Embryonic facial prominence (tissue), 1 donor: Measurements from ENCODE around the gene NRXN3.
"Not testable (repeated sequence)": the region's sequence is repeated elsewhere in the genome, so short reads cannot be mapped to it uniquely, and the experiment has no call there.

Experiments used
- DNase-seq: peaks from one replicate; pipeline ENCODE4 v3.0.0-alpha.2; 2016; ENCODE audit errors: extremely low spot score

Gene NRXN3

GRCh38 chr14:79057333-79057732 lies 887.2 kb downstream of the NRXN3 start:
- DNase-seq, result no peak

DNA sequence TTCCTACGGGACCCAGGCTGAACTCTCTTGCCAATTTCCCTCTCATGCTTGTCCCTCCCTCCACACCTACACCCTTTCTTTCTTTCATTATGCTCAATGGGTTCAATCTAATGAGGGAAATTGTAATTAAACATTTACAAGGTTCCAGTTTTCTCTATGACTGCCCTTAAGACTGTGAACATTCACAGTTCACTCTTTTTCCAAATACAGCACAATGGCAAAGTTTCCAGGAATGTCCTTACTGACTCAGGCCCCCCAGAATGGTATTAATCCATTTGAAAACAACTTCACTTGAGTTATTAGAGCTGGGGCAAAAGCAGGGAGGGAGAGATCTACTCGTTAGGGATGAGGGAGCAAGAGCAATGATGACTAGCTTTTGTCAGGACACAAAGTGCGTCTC lies 892.1 kb downstream of the NRXN3 start:
- no peak for DNase-seq

DNA sequence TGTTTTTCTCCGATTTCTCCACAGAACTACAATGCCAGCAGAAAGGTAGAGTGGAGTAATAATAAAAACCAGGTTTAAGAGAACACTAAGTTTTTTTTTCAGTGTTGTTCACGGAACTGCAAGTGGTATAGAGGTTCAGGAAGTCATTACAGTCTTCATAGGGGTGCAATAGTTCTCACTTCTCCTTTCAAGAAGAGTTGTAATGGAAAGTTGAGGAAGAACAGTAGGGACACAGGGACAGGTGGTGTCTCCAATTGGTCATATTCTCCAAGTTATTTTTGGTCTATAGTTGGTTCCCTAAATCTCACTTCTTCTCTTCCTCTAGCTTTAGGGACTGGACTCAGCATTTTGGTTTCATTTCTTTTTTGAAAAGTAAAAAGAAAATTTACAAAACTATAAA lies 894.0 kb downstream of the NRXN3 start:
- no peak for DNase-seq

DNA sequence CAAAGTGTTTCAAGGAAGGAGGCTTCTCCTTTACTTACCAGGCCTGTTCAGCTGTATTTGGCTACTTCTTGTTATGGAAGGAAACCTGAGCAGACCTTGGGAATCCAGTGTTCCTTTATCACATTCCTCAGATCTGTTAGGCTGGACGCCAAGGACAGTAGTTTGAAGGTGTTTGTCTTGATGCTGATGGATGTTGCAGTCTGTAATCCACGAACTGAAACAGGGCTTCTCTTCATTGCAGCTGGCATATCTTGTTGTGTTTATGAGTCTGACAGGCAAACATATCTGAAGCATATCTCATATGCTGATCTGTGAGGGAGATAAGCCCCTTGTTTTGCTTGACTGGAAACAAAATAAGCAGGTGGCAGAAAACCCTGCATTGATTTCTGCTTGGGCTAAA lies 904.3 kb downstream of the NRXN3 start:
- no peak for DNase-seq

DNA sequence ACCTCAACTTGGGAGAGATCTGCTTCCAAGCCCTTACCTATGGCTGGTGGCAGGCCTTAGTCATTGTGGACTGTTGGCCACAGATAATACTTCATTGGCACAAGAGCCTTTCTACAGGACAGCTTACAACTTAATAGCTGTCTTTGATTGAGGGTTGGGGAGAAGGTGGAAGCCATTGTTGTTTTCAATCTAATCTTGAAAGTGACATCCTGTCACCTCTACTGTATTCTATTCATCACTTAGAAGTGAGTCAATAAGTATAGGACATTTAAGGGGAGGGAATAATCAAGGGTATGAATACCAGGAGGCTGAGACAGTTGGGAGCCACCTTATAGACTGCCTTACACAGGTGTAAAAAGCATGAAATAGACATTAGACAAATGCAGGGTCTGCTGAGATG lies 906.3 kb downstream of the NRXN3 start:
- no peak for DNase-seq

- DNase-seq, result no peak
Observed at GRCh38 chr14:79077096-79077495, 906.9 kb downstream of the NRXN3 start.

DNA sequence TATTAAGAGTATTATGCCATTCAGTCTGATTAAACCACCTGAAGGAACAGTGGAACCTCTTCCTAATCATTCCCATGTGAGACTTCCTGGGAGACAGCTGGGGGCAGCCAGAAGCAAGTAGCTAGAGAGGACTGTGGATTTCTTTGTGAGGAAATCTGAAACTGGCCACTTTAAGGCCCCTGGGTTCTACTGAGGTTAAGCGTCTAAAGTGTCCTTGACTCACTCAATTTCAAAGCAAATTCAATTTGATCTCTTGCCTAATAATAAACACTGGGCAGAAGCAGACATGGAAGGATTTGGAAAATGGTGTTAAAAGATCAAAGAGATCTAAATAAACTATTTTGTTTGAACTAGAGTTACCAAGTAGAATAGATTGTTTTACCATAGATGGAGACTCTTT lies 909.9 kb downstream of the NRXN3 start:
- DNase-seq, result no peak

GRCh38 chr14:79082883-79083282 lies 912.7 kb downstream of the NRXN3 start:
- DNase-seq, result no peak

DNA sequence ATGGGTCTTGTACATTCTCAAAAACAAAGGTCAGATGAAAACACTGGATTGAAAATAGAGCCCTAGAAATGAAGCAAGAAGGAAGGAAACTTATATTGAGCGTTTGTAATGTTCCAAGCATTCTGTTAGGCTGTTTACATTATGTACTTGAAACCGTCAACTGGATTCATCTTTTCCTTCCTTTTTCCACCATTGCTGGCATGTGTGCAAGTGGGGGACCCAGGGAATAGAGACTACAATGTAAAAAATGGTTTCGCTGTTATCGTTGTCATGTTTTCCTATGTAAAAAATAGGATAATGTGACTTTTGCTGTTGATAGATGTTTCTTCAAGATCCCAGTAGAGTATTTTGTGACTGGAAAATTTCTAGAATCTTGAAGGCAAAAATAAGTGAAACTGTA lies 913.2 kb downstream of the NRXN3 start:
- no peak for DNase-seq

DNA sequence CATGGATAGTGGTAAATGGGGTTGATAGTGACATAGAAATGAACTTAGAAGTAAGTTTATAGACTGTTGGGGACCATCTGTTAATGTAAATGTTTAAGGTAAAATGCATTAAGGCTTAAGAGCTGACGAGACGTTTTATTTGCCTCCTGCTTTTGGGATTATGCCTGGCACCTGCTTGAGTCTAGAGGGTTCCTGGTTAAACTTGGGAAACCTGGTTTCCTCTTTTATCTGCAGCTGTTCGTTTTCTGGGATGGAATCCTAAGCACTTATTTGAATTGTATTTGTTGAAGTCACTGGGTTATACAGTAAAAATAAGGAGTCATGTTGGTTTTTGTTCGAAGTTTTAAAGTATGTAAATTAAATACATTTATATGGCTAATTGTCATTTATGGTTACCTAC lies 914.7 kb downstream of the NRXN3 start:
- DNase-seq, result no peak

DNA sequence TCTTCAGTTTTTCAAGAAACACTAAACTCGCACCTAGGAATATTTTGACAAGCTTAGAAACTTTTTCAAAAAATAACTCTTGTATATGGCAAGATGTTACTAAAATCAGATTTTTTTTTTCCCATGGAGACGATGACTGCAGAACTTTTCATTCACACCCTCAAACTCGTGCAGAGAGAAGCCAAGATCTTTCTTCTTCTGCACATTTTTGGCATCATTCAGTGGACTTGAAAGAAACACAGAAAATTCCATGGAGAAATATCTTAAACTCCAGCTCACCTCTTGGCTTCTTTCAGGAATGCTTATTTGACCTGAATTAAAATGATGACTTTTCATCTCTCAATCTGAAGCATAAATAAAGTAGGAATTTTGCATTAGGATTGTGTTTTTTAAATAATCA lies 919.4 kb downstream of the NRXN3 start:
- DNase-seq, result no peak

DNA sequence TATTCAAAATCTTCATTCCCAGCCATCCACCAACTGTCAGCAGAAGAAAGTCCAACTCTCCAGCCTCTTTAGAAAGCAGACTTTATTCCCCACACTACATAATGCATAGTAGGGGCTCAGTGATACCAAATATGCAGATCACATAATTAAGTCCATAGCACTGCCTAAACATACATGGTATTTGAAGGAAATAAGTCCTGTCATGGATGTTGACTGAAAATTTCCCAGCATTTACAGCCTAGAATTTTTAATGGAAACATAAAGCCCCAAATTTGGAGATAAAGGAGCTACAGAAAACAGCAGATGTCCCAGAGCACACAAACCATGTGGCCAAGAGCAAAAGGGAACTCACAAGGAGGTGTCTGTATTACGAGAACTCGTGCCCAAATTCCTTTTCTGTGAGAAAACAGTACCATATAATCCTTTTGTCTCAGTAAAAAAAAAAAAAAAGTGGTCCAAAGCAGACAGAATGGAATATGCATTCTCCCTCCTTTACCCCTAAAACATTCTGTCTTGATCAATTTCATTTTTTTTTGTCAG lies 920.5 kb downstream of the NRXN3 start:
- no peak for DNase-seq

- no peak for DNase-seq
Observed at GRCh38 chr14:79091381-79091963, 921.3 kb downstream of the NRXN3 start.

- no peak for DNase-seq
Observed at GRCh38 chr14:79093531-79093930, 923.4 kb downstream of the NRXN3 start.

DNA sequence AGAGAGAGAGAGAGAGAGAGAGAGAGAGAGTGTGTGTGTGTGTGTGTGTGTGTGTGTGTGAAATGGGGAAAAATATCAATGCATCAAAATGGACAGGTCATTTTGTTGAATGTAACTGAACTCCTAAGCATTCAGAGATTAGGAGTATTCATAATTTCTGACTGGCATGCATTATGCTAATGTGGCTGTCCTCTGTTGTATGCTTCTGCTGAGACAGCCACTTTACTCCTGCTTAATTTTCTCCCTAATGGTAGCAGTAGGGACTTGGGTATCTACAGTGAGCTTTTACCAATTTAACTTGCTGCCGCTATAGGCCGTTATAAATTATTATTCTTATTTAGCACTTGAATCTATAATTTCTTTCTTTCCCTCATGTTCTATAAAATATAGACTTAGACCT lies 924.8 kb downstream of the NRXN3 start:
- DNase-seq, result no peak

DNA sequence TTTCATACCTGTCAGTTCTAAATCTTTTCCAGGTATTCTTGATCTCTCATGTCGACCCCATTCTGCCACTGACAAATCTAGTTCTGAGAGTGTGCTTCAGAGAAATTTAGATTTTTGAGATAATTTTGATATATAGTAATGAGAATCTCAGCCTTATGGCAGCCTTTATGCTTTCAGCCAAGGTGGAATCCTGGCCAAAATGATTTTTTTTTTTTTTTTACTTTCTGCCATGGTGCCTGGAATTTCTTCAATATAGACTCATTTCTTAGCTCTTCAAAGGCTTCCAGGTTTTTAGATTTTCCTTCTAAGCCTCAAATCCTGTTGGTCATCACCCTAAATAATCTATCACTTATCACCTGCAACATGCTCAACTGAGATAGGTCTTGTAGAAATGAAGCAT lies 926.6 kb downstream of the NRXN3 start:
- DNase-seq, result no peak

DNA sequence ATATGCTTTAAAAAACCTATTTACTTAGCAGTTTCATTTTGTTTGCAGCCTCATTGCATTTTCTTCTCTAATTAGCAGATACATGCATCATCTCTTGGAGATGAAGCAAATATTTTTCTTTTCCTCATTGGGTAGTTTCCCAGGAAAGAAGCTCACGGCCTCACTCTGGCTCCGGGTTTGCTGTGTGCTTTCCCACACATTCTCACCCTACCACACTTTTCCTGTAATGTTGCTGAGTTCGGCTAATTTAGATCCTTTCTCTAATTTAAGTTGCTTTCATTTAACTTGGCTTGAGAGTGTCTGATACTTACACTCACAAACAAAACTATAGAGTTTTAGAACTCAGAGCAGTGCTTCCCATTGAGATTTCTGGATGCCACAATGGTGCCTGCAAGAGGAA lies 928.2 kb downstream of the NRXN3 start:
- DNase-seq, result no peak

GRCh38 chr14:79100578-79100977 lies 930.4 kb downstream of the NRXN3 start:
- no peak for DNase-seq

DNA sequence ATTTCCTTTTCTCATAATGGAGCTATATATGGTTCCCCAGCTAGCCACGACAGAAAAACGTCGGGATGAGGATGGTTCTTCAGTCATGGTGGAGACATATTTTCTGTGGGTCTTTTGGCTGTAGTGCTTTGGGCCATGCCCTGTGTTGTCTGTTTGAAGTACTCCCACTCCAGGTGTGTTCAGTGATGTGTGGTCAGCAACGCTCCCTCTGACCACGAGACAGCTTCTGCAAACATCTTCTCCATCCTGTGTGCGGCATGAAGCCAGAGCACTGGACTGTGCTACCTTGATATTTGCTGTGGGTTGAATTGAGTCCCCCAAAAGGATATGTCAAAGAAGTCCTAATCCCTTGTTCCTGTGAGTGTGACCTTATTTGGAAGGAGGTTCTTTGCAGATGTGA lies 931.2 kb downstream of the NRXN3 start:
- DNase-seq, result no peak

DNA sequence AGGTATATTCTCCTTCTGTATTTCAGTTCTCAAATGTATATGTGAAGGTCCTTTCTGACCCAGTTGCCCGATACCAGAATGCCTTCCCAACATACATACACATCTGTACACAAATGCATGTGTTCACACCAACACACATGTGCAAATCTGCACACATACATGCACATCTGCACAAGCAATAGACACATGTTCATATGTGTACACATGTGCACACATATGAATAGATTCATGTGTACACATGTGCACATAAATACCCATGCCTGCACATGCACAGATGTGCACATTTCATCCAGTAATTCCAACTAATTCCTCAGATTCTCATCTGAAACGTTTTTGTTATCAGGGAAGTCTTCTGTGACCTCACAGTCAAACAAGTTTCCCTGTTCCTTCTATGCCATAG lies 933.6 kb downstream of the NRXN3 start:
- DNase-seq, result no peak

DNA sequence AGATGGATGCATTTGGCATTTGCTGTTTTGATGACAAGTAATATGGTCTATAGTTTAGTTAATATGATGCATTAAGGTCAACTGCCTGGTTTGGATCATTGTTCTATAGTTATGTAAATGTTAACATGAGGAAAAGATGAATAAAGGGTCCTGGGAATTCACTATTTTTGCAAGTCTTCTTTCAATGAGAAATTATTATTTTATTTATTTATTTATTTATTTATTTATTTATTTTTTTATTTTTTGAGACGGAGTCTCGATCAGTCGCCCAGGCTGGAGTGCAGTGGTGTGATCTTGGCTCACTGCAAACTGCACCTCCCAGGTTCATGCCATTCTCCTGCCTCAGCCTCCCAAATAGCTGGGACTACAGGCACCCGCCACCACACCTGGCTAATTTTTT lies 940.4 kb downstream of the NRXN3 start:
- DNase-seq, result not testable (repeated sequence)

DNA sequence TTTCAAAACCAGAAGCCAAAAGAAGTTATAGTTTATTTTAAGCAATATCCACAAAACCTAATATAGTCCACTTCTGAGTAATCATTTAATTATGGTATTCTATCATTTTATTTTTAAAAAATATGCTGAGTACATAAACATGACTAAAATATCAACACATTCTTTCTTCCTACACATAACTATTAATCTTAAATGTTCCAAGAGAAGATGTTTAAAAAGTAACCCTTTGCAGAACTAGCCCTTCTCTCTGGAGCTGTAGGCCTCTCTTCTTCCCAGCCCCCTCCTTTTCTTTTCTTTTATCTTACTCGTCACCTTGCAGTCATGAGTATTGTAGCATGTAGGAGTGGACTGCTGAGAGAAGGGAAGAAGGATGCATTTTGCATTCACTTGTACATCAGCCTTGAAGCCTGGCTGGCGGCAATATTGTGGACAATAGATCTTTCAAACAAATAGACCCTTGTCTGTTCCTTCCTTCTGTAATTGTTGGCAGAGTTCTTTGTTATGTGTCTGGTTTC lies 941.9 kb downstream of the NRXN3 start:
- DNase-seq, result no peak

DNA sequence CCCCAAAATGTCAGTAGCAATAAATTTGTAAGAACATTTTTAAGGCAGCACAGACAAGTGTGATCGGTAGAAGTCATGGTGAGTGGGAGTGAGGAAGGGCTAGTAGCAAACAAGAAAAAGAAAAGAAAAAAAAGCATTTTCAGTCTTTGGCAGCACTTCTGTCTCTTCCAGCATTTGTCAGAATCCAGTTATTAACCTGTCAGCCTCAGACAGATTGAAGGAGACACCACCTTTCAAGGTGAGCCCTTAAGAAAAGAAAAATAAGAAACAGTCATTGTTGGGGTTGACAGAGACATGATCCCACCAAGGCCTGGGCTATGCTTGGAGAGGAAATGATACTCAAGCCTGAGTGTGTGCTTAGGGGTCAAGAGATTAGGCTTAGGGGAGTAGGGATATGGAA lies 947.4 kb downstream of the NRXN3 start:
- no peak for DNase-seq

GRCh38 chr14:79118291-79118690 lies 948.1 kb downstream of the NRXN3 start:
- no peak for DNase-seq
